CD14-positive monocyte (primary cell): ENCODE data around the gene CACNA1D. TPM values are rescaled to one million over a fixed set of nuclear protein-coding genes. Genes with fewer than 3 reads are reported as not detected.

Experiments
- DNase-seq, 3 donors: peaks; one replicate each; pipeline ENCODE4 v3.0.0-alpha.2; 2011 to 2022
- H2AFZ ChIP-seq: 2 replicates; pipeline ENCODE4 v1.6.0; 2012; ENCODE audit warnings: mild to moderate bottlenecking, low read depth, low read length, inconsistent platforms; ENCODE audit not compliant: insufficient read depth, poor library complexity, severe bottlenecking
- H3K27ac ChIP-seq, 2 donors: 1 replicate in 1 of 2; 2 replicates in 1 of 2; pipeline ENCODE4 v1.5.1; 2012 to 2013; ENCODE audit warnings: low read length in 2 of 2, control low read depth in 1 of 2, inconsistent platforms in 1 of 2, low read depth in 1 of 2, mild to moderate bottlenecking in 1 of 2
- H3K27me3 ChIP-seq, 2 donors: one replicate each; pipeline versions ENCODE4 v1.6.0 to v1.6.1; 2011 to 2013; ENCODE audit warnings: low read length in 2 of 2; ENCODE audit not compliant: control insufficient read depth in 2 of 2, insufficient read depth in 2 of 2
- H3K36me3 ChIP-seq, 2 donors: replicated peaks in 1 of 2; 1 replicate in 1 of 2; 2 replicates in 1 of 2; pipeline versions ENCODE4 v1.5.1 to v1.6.1; 2012 to 2013; ENCODE audit warnings: low read length in 2 of 2, control low read depth in 1 of 2, inconsistent platforms in 1 of 2, mild to moderate bottlenecking in 1 of 2; ENCODE audit not compliant: insufficient read depth in 2 of 2, control insufficient read depth in 1 of 2
- H3K4me1 ChIP-seq, 2 donors: 1 replicate in 1 of 2; 2 replicates in 1 of 2; pipeline versions ENCODE4 v1.5.1 to v1.6.1; 2012 to 2013; ENCODE audit warnings: low read length in 2 of 2, control low read depth in 1 of 2, inconsistent platforms in 1 of 2, mild to moderate bottlenecking in 1 of 2, moderate library complexity in 1 of 2; ENCODE audit not compliant: insufficient read depth in 2 of 2, control insufficient read depth in 1 of 2
- H3K4me2 ChIP-seq: replicated peaks from 2 replicates; pipeline ENCODE3; 2012; ENCODE audit warnings: low read length, moderate library complexity, mild to moderate bottlenecking; ENCODE audit not compliant: poor library complexity, severe bottlenecking; ENCODE audit errors: extremely low read depth
- H3K4me3 ChIP-seq, 3 experiments: fragments of 200-600 bp in 1 of 3; sonication (generic) in 1 of 3; replicated peaks in 1 of 3; 1 replicate in 2 of 3; 2 replicates in 1 of 3; pipeline ENCODE4 v1.5.1; 2011 to 2013; ENCODE audit warnings: low read length in 3 of 3, mild to moderate bottlenecking in 3 of 3, control low read depth in 2 of 3, low read depth in 2 of 3, inconsistent platforms in 1 of 3, moderate library complexity in 1 of 3
- H3K79me2 ChIP-seq: 2 replicates; pipeline ENCODE4 v1.6.0; 2012; ENCODE audit warnings: mild to moderate bottlenecking, control low read depth, inconsistent platforms, low read length, moderate library complexity; ENCODE audit not compliant: insufficient read depth
- H3K9ac ChIP-seq: 2 replicates; pipeline ENCODE4 v1.6.0; 2017; ENCODE audit warnings: low read length, mild to moderate bottlenecking; ENCODE audit not compliant: insufficient read depth, poor library complexity, severe bottlenecking
- H3K9me3 ChIP-seq, 2 donors: replicated peaks in 1 of 2; 1 replicate in 1 of 2; 2 replicates in 1 of 2; pipeline versions ENCODE4 v1.5.1 to v1.6.1; 2012 to 2013; ENCODE audit warnings: low read length in 2 of 2, control low read depth in 1 of 2; ENCODE audit not compliant: control insufficient read depth in 1 of 2, insufficient read depth in 1 of 2
- H4K20me1 ChIP-seq: 2 replicates; pipeline ENCODE4 v1.6.0; 2012; ENCODE audit warnings: mild to moderate bottlenecking, low read length, control low read depth, moderate library complexity; ENCODE audit not compliant: insufficient read depth
- H3K27ac Mint-ChIP-seq, 7 donors: one replicate each; pipeline ENCODE4 v1.8.0; 2020; ENCODE audit warnings: mild to moderate bottlenecking in 7 of 7, mixed read lengths in 7 of 7, moderate library complexity in 6 of 7, inconsistent platforms in 2 of 7
- H3K27me3 Mint-ChIP-seq, 3 donors: one replicate each; pipeline ENCODE4 v1.8.0; 2021 to 2022; ENCODE audit warnings: low read depth in 3 of 3, mild to moderate bottlenecking in 3 of 3, mixed read lengths in 3 of 3, moderate library complexity in 3 of 3, inconsistent platforms in 1 of 3
- H3K36me3 Mint-ChIP-seq, 2 donors: one replicate each; pipeline ENCODE4 v1.8.0; 2020; ENCODE audit warnings: mixed read lengths in 2 of 2, inconsistent platforms in 1 of 2, mild to moderate bottlenecking in 1 of 2
- H3K4me1 Mint-ChIP-seq: one replicate; pipeline ENCODE4 v1.8.0; 2020; ENCODE audit warnings: mild to moderate bottlenecking, mixed read lengths
- H3K4me3 Mint-ChIP-seq, 2 donors: one replicate each; pipeline ENCODE4 v1.8.0; 2020; ENCODE audit warnings: mild to moderate bottlenecking in 2 of 2, mixed read lengths in 2 of 2, moderate library complexity in 1 of 2
- H3K9me3 Mint-ChIP-seq, 7 donors: one replicate each; pipeline ENCODE4 v1.8.0; 2020 to 2022; ENCODE audit warnings: mixed read lengths in 7 of 7, mild to moderate bottlenecking in 6 of 7, moderate library complexity in 6 of 7, inconsistent platforms in 2 of 7
- WGBS: methylation state at CpG from one replicate; pipeline ENCODE4 v1.1.5; 2013; ENCODE audit warnings: missing lambda C conversion rate; ENCODE audit not compliant: insufficient coverage; 5-methylcytosine and 5-hydroxymethylcytosine counted together
- intact Hi-C, 2 donors: fragments of 100-400 bp; cut with micrococcal nuclease; formaldehyde crosslinking; loops; one replicate each; pipeline versions ENCODE4 v1.15.0 to v1.15.1; 2023
- polyA plus RNA-seq, 3 donors: library from polyadenylated mRNA; depleted of rRNA in 1 of 3; unstranded in 2 of 3; stranded (reverse) in 1 of 3; fragments of 300-500 nt in 2 of 3; fragments of >200 nt in 1 of 3; fragmentation: Illumina TruSeq in 2 of 3; gene quantifications; 1 replicate in 2 of 3; 2 replicates in 1 of 3; pipeline ENCODE4 v1.2.3, GENCODE V29; 2012 to 2021
- TF ChIP-seq, protein P1 (sequence below): fragments of 200-600 bp; IDR thresholded peaks from one replicate; pipeline ENCODE4 v1.8.0; 2022; ENCODE audit warnings: antibody characterized with exemption, mild to moderate bottlenecking

CACNA1D gene
- polyA plus RNA-seq, 3 donors, result 0.29 to 1.2 (median 0.98) TPM

DNA sequence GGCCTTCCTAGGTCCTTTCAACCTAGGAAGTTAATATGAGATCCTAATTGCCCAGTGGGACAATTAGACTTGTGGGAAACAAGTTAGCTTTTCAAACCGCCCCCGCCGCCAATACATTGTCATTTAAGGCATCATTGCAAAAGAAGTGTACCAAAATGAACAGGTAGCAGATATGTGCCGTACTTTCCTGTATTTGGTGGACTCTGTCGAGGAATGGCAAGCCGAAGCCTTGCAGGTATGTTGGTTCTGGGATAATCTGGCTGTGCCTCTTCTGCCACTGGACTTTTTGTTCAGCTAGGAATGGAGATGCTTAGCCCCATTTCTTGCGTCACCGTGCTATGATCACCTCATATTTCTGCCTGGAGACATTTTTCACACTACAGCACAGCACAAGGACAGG lies 157.5 kb downstream of the CACNA1D start:
- no peak for DNase-seq
- Mint-ChIP-seq H3K27me3 (peaks cover 3 to 14% (median 6%) of the 10 kb centered on the region in 3 donors), H3K4me1 (no peaks in the 10 kb centered on the region), H3K9me3 (peaks cover 15 to 21% (median 17%) of the 10 kb centered on the region in 7 donors), H3K36me3 (no peaks in the 10 kb centered on the region), H3K4me3 (no peak overlapping the region), H3K27ac (no peak overlapping the region)
- Histone ChIP-seq H3K9ac (no peak overlapping the region), H3K4me3 (no peak overlapping the region), H3K27ac (no peak overlapping the region), H3K9me3 (peaks cover 3 to 9% of the 10 kb centered on the region in 2 donors), H3K79me2 (no peaks in the 10 kb centered on the region), H2AFZ (no peak overlapping the region), H3K27me3 (no peaks in the 10 kb centered on the region), H3K4me2 (no peak overlapping the region), H4K20me1 (no peaks in the 10 kb centered on the region), H3K36me3 (no peaks in the 10 kb centered on the region), H3K4me1 (no peaks in the 10 kb centered on the region)
- TF ChIP-seq, protein P1, sequence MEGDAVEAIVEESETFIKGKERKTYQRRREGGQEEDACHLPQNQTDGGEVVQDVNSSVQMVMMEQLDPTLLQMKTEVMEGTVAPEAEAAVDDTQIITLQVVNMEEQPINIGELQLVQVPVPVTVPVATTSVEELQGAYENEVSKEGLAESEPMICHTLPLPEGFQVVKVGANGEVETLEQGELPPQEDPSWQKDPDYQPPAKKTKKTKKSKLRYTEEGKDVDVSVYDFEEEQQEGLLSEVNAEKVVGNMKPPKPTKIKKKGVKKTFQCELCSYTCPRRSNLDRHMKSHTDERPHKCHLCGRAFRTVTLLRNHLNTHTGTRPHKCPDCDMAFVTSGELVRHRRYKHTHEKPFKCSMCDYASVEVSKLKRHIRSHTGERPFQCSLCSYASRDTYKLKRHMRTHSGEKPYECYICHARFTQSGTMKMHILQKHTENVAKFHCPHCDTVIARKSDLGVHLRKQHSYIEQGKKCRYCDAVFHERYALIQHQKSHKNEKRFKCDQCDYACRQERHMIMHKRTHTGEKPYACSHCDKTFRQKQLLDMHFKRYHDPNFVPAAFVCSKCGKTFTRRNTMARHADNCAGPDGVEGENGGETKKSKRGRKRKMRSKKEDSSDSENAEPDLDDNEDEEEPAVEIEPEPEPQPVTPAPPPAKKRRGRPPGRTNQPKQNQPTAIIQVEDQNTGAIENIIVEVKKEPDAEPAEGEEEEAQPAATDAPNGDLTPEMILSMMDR, result no peak
- 98% methylated on average over 5 of the region's 8 CpGs for WGBS
- intact Hi-C loops, result no loop called here

DNA sequence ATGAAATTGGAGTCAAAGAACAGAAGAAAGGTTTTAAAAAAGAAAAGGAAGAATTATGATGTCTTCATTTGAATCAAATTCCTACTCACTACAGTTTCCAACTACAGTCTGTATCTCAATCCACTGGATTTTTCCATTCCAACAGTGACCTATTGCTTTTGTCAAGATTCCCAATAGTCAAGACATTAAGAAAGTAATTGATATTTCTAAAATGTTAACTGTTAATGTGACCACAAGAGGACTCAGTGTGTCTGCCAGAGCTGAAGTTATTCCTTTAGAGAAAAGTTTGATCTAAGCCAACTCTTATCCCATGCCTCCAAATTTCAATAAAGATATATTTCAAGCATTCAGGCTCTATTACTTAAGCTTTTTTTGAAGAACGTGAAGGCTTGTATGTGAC lies 163.2 kb downstream of the CACNA1D start:
- no peaks in the 10 kb centered on the region for H3K79me2 ChIP-seq
- DNase-seq, result no peak
- no peaks in the 10 kb centered on the region for H3K36me3 Mint-ChIP-seq
- no peak overlapping the region for H3K4me2 ChIP-seq
- no peaks in the 10 kb centered on the region for H3K4me1 ChIP-seq
- peaks cover 30 to 46% (median 39%) of the 10 kb centered on the region in 7 donors for H3K9me3 Mint-ChIP-seq
- H3K27me3 ChIP-seq, result peaks cover 0 to 8% of the 10 kb centered on the region in 2 donors
- H4K20me1 ChIP-seq, result no peaks in the 10 kb centered on the region
- no peak overlapping the region for H3K9ac ChIP-seq
- TF ChIP-seq, protein P1, result no peak
- no peak overlapping the region for H3K4me3 Mint-ChIP-seq
- H3K27ac Mint-ChIP-seq, result no peak overlapping the region
- WGBS, result no CpG with 5 or more reads among the region's 1 CpG
- intact Hi-C loops, result no loop called here
- H3K27ac ChIP-seq, result no peak overlapping the region
- H3K36me3 ChIP-seq, result no peaks in the 10 kb centered on the region
- H3K4me1 Mint-ChIP-seq, result no peaks in the 10 kb centered on the region
- peaks cover 10 to 28% of the 10 kb centered on the region in 2 donors for H3K9me3 ChIP-seq
- peaks cover 0 to 32% (median 6%) of the 10 kb centered on the region in 3 donors for H3K27me3 Mint-ChIP-seq
- H2AFZ ChIP-seq, result no peak overlapping the region
- no peak overlapping the region for H3K4me3 ChIP-seq
